Activated naive CD4-positive, alpha-beta T cell treated with anti-CD3 and anti-CD28 coated beads, Interleukin-2, amount 50 U/mL, for 24 hours (primary cell): ENCODE results near the gene SSTR1.

ENCODE experiments used
- H3K27ac Mint-ChIP-seq: one replicate; pipeline ENCODE4 v1.8.0; 2021; ENCODE audit warnings: mild to moderate bottlenecking, mixed read lengths
- H3K27me3 Mint-ChIP-seq: one replicate; pipeline ENCODE4 v1.8.0; 2021; ENCODE audit warnings: mixed read lengths
- H3K36me3 Mint-ChIP-seq: one replicate; pipeline ENCODE4 v1.8.0; 2021; ENCODE audit warnings: mixed read lengths
- H3K4me1 Mint-ChIP-seq: one replicate; pipeline ENCODE4 v1.8.0; 2021; ENCODE audit warnings: mixed read lengths
- H3K4me3 Mint-ChIP-seq: one replicate; pipeline ENCODE4 v1.8.0; 2021; ENCODE audit warnings: mild to moderate bottlenecking, mixed read lengths
- H3K9me3 Mint-ChIP-seq: one replicate; pipeline ENCODE4 v1.8.0; 2021; ENCODE audit warnings: mixed read lengths

SSTR1 gene

DNA sequence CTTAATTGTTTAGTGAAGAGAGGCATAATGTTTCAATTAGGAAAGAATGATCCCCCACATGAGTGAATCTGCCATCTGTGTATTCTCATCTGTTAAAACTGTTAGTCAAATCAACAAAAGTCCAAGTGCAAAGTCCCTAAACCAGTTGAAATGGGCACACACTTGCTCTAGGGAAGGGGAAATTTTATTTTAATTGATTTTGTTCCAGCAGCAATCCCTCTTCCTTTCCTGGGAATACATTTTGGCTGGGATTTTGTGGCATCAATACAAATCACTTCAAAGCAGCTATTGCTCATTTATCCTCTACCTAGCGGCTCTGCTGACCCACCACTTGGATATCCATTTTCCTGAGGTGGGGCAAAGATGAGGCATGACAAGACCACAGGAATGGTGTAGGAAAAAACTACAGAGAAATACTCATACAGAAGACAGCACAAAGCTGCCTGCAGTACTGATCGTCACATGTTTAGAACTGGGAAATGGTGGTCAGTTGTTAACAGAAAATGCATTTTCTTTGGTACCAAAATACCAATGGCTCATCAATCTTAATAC is 9.8 kb upstream of the SSTR1 start:
- no peaks in the 10 kb centered on the region for H3K27me3 Mint-ChIP-seq
- H3K4me3 Mint-ChIP-seq: no peak overlapping the region
- H3K36me3 Mint-ChIP-seq: no peaks in the 10 kb centered on the region
- H3K4me1 Mint-ChIP-seq: peaks cover 7% of the 10 kb centered on the region
- H3K27ac Mint-ChIP-seq: no peak overlapping the region
- no peaks in the 10 kb centered on the region for H3K9me3 Mint-ChIP-seq

DNA sequence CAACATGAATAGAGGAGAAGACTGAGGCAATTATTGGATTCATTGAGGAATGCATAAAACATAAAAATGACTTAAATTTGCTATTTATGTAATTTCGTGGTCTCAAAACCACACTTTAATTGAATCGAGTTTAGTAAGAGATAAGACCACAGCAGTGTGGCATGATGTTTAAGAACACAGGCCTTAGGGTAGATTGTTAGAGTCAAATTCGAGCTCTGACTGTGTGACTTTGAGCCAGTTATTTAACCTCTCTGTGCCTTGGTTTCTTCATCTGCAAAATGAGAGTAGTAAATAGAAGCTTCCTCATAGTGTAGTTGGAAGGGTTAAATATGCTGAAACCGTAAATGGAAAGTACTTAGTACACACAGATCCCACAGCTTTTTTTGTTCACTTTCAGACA is 9.3 kb upstream of the SSTR1 start:
- H3K9me3 Mint-ChIP-seq: no peaks in the 10 kb centered on the region
- H3K36me3 Mint-ChIP-seq: no peaks in the 10 kb centered on the region
- no peaks in the 10 kb centered on the region for H3K27me3 Mint-ChIP-seq
- no peak overlapping the region for H3K27ac Mint-ChIP-seq
- H3K4me3 Mint-ChIP-seq: no peak overlapping the region
- peaks cover 7% of the 10 kb centered on the region for H3K4me1 Mint-ChIP-seq

DNA sequence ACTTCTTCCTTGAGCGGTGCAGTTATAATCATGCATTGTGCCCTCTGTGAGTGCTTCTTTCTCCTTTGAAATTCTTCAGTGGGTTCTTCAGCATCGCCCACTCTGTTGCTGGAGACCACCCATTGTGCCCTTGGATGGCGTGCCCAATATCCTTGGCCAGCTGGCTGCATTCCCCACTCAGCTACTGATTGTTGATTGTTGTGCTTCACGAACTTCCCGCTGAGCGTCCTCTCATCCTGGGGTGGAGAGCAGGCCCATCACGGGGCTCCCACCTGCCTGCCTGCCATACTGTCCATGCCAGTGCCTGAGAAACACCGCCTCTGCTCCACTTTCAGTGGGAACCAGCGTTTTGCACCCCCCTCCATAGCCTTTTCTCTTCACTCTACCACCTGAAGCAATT is 8.6 kb upstream of the SSTR1 start:
- Mint-ChIP-seq H3K4me1 (peaks cover 7% of the 10 kb centered on the region), H3K27me3 (no peaks in the 10 kb centered on the region), H3K27ac (no peak overlapping the region), H3K9me3 (no peaks in the 10 kb centered on the region), H3K36me3 (no peaks in the 10 kb centered on the region), H3K4me3 (no peak overlapping the region)

DNA sequence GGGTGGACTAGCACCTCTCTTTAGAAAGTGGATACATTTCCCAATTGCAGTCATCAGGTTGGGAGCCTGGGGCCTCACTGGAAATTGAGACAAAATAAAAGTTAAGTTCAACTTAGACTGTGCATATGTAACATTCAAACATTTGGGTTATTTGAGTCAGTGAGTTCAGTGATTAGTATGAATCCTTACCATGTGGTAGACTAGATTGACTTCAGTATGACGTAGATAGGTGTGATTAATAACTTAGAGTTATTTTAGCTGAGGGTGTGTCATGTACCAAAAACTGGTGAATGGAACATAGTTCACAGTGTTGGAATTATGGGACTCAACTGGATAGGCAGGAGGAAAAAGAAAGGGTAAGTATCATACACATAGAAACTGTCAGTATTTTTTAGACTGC is 8.0 kb upstream of the SSTR1 start:
- H3K4me1 Mint-ChIP-seq: peaks cover 7% of the 10 kb centered on the region
- no peak overlapping the region for H3K27ac Mint-ChIP-seq
- H3K27me3 Mint-ChIP-seq: no peaks in the 10 kb centered on the region
- no peaks in the 10 kb centered on the region for H3K9me3 Mint-ChIP-seq
- H3K36me3 Mint-ChIP-seq: no peaks in the 10 kb centered on the region
- H3K4me3 Mint-ChIP-seq: no peak overlapping the region

DNA sequence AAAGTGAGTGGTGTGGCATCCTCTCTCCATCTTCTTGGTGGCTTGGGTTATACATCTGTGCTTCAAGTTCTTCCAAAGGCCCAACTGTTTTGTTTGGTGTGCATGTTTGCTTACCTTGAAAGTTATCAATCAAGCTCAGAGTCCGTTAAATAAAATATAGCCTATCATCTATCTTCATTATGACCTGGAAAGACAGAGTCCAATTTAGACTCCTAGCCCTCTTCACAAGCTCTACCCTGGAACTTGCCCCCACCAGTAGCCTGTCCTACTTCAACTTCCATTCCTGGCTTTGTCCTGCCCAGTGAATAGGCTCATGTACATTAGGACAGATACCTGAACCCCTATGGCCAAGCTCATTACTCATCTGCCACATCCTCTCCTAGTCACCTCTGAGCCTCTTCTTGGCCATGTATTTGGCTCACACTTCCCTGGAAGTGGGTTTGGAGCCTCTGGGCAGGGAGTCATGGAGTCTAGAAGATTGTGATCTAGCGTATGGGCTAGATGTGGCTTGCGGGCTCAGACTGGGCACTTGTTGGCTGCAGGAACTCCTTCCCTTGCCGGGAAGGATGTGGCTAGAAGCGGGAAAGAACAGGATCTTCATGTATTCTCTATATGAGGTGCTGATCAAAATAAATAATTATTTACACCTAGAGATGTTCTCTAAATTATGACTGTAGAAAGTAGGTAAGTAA is 6.4 kb upstream of the SSTR1 start:
- Mint-ChIP-seq H3K4me1 (peaks cover 7% of the 10 kb centered on the region), H3K27me3 (peaks cover 3% of the 10 kb centered on the region), H3K27ac (no peak overlapping the region), H3K9me3 (no peaks in the 10 kb centered on the region), H3K36me3 (peaks cover 2% of the 10 kb centered on the region), H3K4me3 (no peak overlapping the region)

DNA sequence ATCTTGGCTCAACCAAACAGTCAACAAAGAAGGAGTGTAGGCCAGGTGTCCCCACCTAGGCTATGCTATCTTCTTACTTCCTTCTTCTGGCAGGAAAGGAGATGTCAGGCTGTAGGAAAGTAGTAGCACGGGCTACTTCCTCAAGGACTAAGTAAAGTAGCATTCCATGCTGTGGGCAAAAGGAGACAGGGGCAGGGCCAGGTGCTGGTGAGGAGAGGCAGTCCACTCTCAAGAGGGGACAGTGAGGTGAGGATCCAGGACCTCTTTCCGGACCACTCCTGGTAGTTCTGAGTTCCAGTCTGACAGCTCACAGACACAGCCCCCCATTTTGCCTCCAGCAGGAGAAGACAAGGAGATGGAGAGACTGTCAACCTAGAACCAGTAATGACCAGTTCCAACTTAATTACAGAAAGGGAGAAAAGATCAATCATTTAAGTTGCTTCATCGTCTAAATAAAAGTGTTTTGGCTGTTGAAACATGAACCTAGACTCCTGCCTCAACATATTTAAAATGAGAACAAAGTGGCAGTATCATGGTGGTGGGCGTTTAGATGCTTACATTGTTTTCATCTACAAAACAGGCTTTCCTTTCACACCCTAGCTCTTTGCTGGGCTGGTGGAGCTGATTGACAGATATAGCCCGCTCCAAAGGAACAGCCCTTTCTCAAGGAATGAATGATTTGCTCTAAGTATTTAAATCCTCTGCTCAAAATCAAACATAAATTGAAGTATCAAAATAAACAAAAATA is 5.1 kb upstream of the SSTR1 start:
- Mint-ChIP-seq H3K27me3 (peaks cover 11% of the 10 kb centered on the region), H3K4me3 (no peak overlapping the region), H3K9me3 (no peaks in the 10 kb centered on the region), H3K36me3 (peaks cover 2% of the 10 kb centered on the region), H3K27ac (no peak overlapping the region), H3K4me1 (peaks cover 2% of the 10 kb centered on the region)

DNA sequence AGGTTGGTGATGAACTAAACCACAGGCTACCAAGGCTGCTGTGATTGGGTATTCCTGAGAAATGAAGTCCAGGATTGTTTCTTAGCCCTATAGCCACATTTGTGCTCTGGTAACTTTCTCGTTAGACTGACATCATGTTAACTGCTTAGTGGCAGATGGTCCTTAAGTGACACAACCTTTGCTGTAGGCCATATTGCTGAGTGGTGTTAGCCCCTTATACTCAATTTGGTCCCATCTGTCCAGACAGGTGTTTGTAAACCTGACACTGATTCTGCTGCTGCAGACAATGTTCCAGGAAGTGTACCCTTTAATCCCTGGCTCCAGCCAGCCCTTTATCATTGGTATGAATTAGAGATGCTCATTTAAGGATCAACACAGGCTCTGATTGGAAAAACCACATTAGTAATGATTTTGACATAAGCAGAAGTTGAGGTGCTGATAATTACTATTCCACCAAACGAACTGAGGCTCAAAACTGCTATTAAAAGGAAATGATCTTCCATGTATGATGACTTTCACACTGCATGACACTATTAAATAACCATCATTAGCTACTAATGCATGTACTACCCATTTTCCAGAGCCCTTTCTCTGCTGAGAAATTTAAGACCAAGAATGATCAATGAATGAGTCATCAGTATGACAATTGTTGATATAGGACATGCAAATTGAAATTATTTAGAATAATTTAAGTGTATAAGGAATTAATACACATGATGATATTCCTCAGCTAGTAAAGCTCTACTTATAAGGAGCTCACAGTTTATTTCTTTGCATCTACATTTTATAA is 3.6 kb upstream of the SSTR1 start:
- Mint-ChIP-seq H3K36me3 (peaks cover 2% of the 10 kb centered on the region), H3K27me3 (peaks cover 21% of the 10 kb centered on the region), H3K27ac (no peak overlapping the region), H3K4me1 (peaks cover 14% of the 10 kb centered on the region), H3K4me3 (no peak overlapping the region), H3K9me3 (no peaks in the 10 kb centered on the region)

DNA sequence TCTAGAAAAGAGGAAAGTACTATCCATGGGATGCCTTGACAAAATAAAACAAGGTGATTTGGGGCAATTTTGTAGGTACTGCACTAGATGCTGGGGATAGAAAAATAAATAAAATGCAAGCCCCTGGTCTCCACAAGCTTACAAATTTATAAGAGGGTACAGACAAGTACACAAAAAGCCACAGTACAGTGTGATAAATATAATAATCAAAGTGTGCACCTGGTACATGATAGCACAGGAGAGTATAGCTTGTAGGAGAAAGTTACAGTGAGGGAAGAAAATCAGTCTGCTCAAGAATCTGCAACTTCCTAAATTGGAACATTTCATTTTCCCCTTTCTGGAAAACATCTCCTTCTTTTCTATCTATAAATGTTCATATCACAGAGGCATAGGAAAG is 3.0 kb upstream of the SSTR1 start:
- H3K9me3 Mint-ChIP-seq: no peaks in the 10 kb centered on the region
- no peak overlapping the region for H3K4me3 Mint-ChIP-seq
- peaks cover 2% of the 10 kb centered on the region for H3K36me3 Mint-ChIP-seq
- peaks cover 24% of the 10 kb centered on the region for H3K27me3 Mint-ChIP-seq
- no peak overlapping the region for H3K27ac Mint-ChIP-seq
- H3K4me1 Mint-ChIP-seq: peaks cover 17% of the 10 kb centered on the region

DNA sequence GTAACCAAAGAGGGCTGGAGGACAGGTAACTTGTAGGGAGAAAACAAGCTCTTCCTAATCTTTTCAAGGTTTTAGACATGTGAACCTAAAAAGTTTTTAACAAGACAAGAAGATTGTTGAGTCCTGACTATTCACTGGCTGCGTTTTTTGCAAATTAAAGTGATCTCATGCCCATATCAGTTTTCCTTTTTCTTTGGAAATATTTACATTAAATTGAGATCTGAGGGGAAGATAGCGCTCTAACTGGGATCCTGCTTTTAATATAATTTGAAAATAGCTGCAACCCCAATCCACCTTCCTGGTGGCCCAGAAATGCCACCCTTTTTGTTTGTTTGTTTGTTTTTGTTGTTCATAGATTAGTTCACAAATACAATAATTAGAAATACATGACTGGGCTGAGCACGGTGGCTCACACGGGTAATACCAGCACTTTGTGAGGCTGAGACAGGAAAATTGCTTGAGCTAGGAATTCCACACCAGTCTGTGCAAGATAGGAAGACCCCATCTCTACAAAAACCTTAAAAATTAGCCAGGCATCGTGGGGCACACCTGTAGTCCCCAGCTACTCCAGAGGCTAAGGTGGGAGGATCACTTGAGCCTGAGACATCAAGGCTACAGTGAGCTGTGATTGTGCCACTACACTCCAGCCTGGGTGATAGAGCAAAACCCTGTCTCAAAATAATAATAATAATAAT is 2.4 kb upstream of the SSTR1 start:
- Mint-ChIP-seq H3K27me3 (peaks cover 30% of the 10 kb centered on the region), H3K9me3 (no peaks in the 10 kb centered on the region), H3K4me3 (no peak overlapping the region), H3K27ac (no peak overlapping the region), H3K36me3 (peaks cover 2% of the 10 kb centered on the region), H3K4me1 (peaks cover 23% of the 10 kb centered on the region)

DNA sequence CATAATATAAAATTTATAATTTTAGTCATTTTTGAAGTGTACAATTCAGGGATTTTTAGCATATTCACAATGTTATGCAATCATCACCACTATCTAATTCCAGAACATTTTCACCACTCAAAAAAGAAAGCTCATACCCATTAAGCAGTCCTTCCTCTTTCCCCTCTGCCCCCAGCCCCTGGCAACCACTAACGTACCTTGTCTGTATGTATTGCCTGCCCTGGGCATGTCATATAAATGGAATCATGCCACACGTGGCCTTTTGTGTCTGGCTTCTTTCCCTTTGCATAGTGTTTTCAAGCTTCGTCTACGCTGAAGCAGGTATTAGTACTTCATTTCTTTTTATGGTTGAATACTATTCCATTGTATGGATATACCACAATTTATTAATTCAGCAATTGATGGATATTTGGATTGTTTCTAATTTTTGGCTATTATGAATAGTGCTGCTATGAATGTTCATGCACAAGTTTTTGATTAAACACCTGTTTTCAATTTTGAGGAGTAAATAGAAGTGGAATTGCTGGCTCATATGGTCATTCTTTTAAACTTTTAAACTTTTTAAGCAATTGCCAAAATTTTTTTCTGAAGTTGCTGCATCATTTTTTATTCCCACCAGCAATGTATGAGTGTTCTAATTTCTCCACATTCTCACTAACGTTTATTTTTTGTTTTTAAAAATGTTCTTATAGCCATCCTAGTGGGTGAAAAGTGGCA is 1.6 kb upstream of the SSTR1 start:
- H3K27ac Mint-ChIP-seq: no peak overlapping the region

DNA sequence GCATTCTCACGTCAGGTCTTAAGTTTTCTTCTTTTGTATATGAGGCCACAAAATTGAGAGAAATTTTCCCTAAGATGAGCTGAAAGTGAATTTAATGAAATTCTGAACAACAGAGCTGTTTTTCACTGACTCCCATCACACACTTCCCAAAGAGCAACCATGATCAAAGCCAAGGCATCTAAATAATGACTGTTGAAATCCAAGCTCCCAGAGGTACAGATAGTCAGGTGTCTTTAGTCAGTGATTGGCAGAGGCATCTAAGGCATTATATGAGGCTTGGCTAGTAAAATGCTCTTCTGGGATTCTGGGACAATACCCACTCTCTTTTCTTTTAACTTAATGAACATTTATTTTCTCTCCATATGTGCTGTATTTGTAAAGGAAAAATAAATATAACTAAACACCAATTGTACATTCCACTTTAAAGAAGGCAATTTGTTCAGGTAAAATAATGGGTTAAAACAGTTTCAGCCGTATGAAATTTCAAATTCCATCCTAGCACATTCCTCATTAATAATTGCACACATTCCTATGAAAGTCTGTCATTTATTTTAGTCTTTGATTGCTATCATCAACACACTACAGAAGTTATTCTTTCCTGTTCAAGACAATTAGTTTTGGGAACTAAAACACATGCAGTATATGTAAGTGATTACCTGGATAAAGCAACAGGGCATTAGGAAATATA is 871 bp upstream of the SSTR1 start:
- H3K27me3 Mint-ChIP-seq: peaks cover 37% of the 10 kb centered on the region
- H3K4me3 Mint-ChIP-seq: no peak overlapping the region
- H3K36me3 Mint-ChIP-seq: peaks cover 2% of the 10 kb centered on the region
- H3K4me1 Mint-ChIP-seq: peaks cover 32% of the 10 kb centered on the region
- no peaks in the 10 kb centered on the region for H3K9me3 Mint-ChIP-seq
- no peak overlapping the region for H3K27ac Mint-ChIP-seq

More for the DNA sequence above, 1.6 kb upstream of the SSTR1 start:
- Mint-ChIP-seq H3K36me3 (peaks cover 2% of the 10 kb centered on the region), H3K9me3 (no peaks in the 10 kb centered on the region), H3K27me3 (peaks cover 35% of the 10 kb centered on the region), H3K4me3 (no peak overlapping the region), H3K4me1 (peaks cover 30% of the 10 kb centered on the region)

DNA sequence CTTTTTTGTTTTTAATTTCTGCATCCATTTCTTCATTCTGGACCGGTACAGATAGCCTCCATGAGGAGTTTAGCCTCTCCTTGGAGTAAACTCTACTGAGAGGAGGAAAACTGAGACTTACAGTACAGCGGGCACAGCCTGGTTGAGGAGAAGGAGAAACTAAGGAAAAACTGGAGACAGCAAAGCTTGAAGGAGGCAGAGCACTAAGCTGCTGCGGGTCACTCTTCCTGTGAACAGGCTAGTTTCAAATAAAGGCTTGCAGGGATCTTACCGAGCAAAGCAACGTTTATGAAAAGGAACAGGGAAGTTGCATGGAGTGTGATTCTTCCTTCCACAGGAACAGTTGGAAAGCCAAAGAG is 348 bp upstream of the SSTR1 start:
- peaks cover 2% of the 10 kb centered on the region for H3K36me3 Mint-ChIP-seq
- peaks cover 39% of the 10 kb centered on the region for H3K27me3 Mint-ChIP-seq
- no peak overlapping the region for H3K27ac Mint-ChIP-seq
- H3K9me3 Mint-ChIP-seq: no peaks in the 10 kb centered on the region
- H3K4me1 Mint-ChIP-seq: peaks cover 34% of the 10 kb centered on the region
- H3K4me3 Mint-ChIP-seq: no peak overlapping the region

DNA sequence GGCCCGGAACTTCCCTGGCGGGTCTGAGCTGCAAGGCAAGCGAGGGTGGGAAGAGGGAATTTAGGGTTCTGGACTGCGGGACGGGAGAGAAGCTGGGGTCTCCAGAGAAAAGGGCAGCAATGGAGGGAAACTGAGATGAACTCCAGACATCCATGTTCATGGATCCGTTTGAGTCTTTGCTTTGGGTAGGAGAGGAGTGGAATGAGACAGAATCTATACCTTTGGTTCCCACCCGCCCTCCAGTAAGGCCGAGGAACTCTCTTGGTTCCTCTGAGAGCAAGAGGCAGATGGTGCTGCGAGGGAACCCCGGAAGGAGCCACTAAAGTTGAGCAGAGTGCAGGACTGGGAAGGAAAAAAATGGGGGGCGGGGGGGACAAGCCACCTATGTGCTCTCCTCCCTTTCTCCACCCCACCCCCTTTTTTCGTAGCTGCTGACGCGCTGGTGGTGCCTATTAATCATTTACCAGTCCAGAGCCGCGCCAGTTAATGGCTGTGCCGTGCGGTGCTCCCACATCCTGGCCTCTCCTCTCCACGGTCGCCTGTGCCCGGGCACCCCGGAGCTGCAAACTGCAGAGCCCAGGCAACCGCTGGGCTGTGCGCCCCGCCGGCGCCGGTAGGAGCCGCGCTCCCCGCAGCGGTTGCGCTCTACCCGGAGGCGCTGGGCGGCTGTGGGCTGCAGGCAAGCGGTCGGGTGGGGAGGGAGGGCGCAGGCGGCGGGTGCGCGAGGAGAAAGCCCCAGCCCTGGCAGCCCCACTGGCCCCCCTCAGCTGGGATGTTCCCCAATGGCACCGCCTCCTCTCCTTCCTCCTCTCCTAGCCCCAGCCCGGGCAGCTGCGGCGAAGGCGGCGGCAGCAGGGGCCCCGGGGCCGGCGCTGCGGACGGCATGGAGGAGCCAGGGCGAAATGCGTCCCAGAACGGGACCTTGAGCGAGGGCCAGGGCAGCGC is 1.2 kb downstream of the SSTR1 start:
- Mint-ChIP-seq H3K4me1 (peaks cover 34% of the 10 kb centered on the region), H3K4me3 (peak overlapping the region; percentile 84), H3K27me3 (peaks cover 40% of the 10 kb centered on the region), H3K9me3 (no peaks in the 10 kb centered on the region), H3K27ac (no peak overlapping the region), H3K36me3 (peaks cover 2% of the 10 kb centered on the region)
